CD4-positive, alpha-beta T cell treated with Interleukin-17A for 4 hours (primary cell): ENCODE measurements around the gene DNM2.
"Not testable (repeated sequence)": the region's sequence is repeated elsewhere in the genome, so short reads cannot be mapped to it uniquely, and the experiment has no call there.

ENCODE experiments used
- DNase-seq: peaks from one replicate; pipeline ENCODE4 v3.0.0-alpha.2; 2020; ENCODE audit warnings: mixed read lengths

The DNM2 gene

GRCh38 chr19:10870955-10871603, 153.2 kb downstream of the DNM2 start, which contains the start of gene CARM1:
CARM1 (plus strand) TSS chr19:10871553; CDS start chr19:10871703, 150 bp downstream.
- peak; percentile 100 for DNase-seq

DNA sequence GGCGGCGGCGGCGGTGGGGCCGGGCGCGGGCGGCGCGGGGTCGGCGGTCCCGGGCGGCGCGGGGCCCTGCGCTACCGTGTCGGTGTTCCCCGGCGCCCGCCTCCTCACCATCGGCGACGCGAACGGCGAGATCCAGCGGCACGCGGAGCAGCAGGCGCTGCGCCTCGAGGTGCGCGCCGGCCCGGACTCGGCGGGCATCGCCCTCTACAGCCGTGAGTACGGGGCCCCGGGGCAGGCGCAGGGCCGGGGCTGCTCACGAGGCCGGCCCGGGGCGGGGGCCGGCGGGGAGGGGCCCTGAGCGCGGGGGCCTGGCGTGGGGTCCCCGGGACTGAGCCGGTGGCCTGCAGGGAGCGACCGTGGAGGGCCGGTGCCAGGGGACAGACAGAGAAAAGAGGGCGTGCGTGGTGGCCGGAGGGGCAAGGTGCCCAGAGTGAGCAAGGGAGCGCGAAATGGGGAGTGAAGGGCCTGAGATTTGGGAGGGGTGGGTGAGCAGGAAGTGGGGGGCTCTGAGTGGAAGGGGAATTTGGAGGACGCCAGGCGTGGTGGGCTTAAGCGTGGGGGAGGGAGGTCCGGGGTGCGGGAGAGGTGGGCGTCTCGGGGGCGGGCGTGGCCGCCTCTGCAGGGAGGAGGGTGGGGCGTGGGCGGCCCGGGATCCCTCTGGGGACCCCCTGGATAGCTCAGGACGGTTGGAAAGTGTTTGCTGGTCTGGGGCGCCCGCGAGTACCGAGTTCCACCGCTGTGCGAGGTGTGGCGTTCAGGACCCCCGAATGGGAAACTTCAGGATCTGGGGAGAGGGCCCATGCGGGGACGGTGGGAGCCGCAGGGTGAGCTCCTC, 154.0 kb downstream of the DNM2 start:
- DNase-seq: peak; percentile 13

DNA sequence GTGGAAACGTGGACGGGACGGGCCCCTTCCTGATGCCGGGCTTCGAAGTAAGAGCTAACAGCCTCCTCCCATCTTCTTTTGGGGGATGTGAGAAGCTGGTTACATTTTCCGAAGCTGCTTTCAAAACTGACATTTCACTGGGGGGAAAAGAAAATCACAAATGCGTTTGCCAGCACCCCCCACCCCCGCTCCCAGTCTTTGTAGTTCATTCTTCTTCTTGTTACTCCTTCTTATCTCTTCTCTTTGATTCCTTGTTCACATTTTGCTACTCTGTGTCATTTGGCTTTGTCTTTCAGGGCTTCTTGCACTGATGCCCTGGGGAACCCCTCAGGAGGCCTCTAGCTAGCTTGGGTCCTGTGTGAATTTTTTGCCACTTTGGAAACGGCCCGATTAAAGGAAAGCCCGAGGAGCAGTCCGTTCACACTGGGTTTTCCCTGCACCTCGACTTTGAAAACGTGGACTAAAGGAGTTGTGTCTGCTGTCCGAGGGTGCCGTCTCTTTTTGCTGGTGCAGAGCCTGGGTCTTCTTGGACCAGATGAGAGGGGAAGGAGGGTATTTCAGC, 154.7 kb downstream of the DNM2 start:
- DNase-seq: no peak

DNA sequence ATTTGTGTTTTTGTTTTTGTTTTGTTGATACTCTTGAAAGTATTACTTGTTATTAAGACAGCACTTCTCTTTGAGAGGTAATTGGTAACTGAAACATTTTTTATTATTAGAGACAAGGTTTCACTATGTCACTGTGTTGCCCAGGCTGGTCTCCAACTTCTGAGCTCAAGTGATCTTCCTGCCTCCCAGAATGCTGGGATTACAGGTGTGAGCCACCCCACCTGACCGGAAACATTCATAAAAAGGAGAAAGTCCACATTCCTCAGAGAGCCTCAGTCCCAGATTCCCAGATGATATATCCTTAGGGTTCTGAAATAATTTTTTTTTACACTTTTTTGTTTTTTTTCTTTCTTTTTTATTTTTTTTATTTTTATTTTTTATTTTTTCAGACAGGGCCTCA, 156.1 kb downstream of the DNM2 start:
- DNase-seq: no peak

DNA sequence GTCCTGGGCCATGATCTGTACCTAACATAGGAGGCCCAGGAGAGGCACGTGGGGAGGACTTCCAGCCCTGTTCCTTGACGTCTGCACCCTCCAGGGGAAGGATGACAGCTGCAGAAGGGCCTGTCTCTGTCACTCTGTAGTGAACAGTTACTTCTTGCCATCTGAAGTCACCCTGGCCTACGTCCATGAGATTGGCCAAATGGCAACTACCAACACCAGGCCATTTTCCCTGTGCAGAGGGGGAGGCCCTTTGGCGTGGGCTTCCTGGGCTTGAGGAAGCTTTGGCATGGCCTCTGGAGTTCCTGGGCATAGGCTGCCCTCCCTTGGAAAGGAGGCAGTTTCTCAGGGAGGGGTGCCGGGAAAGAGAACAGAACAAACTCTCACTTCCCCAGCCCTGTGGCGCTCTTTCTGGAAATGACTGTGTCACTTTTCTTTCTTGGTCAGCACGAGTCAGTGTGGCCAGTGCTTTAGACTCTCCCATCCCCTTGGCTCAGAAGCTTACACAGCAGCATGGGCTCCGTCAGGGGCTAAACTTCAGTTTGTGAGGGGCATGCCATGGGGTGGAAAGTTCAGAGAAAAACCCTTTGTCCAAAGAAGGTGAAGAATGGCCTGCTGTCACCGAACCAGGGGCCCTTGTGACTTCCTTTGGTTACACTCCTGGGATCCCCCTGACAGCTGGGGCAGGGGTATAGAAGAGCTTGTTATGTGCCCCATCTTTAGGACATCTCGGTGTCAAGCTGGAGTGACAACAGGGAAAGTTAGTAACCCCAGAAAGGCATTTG, 158.8 kb downstream of the DNM2 start:
- DNase-seq: no peak

DNA sequence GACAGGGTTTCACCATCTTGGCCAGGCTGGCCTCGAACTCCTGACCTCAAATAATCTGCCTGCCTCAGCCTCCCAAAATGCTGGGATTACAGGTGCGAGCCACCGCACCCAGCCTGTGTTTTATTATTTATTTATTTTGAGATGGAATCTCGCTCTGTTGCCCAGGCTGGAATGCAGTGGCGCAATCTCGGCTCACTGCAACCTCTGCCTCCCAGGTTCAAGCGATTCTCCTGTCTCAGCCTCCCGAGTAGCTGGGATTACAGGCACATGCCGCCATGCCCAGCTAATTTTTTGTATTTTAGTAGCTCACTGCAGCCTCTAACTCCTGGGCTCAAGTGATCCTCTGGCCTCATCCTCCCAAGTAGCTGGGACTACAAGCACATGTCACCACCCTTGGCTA, 159.7 kb downstream of the DNM2 start:
- not testable (repeated sequence) for DNase-seq

- no peak for DNase-seq
Observed at GRCh38 chr19:10878253-10878652, 160.4 kb downstream of the DNM2 start.
